Left hindlimb (tissue), 1 donor: ENCODE data around the gene C3orf70.

Source experiments
- DNase-seq: peaks from one replicate; pipeline ENCODE4 v3.0.0-alpha.2; 2018

C3orf70 gene

GRCh38 chr3:185042312-185043050, 110.4 kb downstream of the C3orf70 start:
- no peak for DNase-seq

DNA sequence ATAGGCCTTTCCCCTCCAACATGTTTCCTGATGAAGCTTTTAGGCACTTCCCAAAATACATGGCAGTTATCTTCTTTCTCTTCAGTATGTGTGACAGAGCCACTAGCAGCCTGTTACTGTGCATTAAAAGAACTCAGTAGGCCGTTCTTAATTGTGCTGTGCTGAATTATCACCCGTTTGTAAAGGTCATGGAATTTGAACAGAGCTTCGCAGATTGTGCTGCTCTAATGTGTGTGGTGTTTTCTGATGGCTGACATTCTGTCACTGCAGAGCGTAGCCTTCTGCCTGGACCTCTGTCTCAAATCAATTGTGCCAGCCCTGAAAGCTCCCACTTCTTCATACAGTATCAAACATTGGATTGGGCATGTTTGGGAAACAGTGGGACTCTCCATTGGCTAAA, 111.3 kb downstream of the C3orf70 start:
- DNase-seq = no peak

- DNase-seq = no peak
Measured at GRCh38 chr3:185040425-185040824, 112.4 kb downstream of the C3orf70 start.

DNA sequence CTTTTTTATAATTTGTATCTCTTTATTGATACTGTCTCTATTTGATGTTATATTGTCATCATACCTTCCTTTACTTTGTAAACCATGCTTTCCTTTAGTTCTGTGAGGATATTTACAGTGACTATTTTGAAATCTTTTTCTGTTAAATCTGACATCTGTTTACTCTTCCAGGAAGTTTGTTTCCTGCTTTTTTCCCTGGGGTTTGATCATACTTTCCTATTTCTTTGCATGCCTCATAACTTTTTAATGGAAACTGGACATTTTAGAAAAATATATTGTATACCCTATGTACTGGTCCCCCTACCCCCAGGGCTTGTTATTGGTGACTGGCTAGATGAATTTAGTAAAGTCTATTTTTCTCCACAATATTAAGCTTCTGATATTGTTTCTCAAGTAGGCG, 115.1 kb downstream of the C3orf70 start:
- no peak for DNase-seq

DNA sequence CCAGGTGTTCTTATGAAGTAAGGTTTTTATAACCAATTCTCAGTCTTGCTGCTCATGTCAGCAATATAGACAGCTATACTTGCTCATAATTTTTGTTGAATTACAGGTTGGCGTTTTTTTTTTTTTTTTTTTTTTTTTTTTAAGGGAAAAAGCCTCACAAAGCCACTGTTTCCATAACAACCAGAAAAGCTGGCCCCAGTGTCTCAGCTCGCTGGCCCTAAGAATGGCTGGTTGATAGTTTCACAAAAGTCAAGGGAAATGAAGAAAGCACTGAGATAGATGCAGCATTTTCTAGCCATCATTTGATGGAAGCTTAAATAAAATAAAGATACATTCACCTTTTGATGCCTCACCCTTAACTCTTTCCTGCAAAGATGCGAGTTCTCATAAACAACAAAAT, 121.9 kb downstream of the C3orf70 start:
- no peak for DNase-seq

DNA sequence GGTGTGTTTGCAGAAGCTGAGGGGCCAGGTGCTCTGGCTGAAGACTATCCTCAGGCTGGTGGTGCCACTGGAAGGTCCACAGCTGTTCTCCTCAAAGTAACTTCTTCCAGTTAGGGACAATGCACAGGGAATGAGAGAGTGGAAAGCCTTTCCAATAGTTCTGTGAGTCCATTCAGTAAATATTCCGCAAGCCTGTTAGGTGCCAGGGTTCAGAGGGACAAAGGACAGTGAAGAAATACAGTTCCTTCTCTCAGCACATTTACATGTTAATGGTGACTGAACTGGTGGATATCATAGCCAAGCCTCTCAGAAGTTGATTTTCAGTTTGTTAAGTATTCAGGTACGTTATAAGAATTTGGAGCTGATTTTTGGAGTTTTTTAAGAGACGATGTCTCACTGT, 122.5 kb downstream of the C3orf70 start:
- no peak for DNase-seq

DNA sequence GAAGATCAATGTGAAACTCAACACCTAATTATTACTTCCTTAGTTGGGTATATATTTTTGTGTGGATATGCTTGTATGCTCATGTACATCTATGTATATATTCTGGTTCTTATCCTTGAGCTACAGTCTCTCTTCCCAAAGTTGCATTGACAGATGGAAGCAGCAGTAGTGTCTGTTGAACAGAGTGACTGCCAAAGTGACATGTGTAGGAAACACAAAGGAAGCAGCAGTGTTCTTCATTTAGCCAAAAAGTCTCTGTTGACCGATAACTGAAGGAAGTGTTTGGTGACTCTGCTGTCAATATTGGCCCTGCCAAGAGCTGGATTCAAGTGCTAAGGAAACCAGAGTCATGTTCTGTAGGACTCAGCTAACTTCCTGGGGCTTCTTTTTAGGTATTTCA, 123.8 kb downstream of the C3orf70 start:
- no peak for DNase-seq

DNA sequence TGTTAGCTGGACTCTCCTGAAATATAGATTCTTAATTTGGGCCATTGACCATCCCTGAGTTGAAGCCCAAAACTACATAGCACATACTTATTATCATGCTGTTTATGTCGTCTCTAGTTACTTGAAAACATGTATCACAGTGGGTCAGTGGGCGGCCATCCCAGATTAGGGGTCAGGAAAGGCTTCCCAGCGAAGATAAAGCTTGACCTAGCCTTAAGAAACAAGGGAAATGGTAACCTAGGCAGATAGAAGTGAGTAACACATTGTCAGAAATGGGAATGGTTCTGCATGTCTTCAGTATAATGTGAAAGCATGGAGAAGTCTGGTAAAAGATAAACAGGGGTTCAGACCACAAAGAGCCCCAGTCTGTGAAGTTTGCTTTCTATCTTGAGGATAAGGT, 124.7 kb downstream of the C3orf70 start:
- no peak for DNase-seq
